Renal cortex interstitium (tissue), 15 donors: ENCODE data around the gene TMEM161B. TPM values are rescaled to one million over a fixed set of nuclear protein-coding genes. Genes with fewer than 3 reads are reported as not detected.
"Not testable (repeated sequence)": the region's sequence is repeated elsewhere in the genome, so short reads cannot be mapped to it uniquely, and the experiment has no call there.

Experiments
- DNase-seq, 11 donors: peaks; one replicate each; pipeline ENCODE4 v3.0.0-alpha.2; 2013; ENCODE audit warnings: low read depth in 9 of 11, low spot score in 4 of 11; ENCODE audit errors: extremely low read depth in 1 of 11
- long read RNA-seq, 16 experiments: transcript quantifications; one replicate each; lab custom pipeline, GENCODE V29; 2026
- polyA plus RNA-seq, 3 donors: library from polyadenylated mRNA; unstranded; fragments of 120-200 nt; gene quantifications; one replicate each; pipeline ENCODE4 v1.2.1, GENCODE V29; 2013; ENCODE audit not compliant: insufficient read length in 3 of 3

Gene TMEM161B
- 10 to 100 TPM; 23.1 to 28.5 (median 27.5) TPM for polyA plus RNA-seq
- long read RNA-seq, donor 1: 0 reads
- long read RNA-seq, donor 2, partial matches to known transcripts: 0 of 2 reads
- long read RNA-seq, donor 2, other reads (novel, unspliced or antisense): 0 of 2 reads
- long read RNA-seq, donor 3, partial matches to known transcripts: 6 of 8 reads
- long read RNA-seq, donor 3, other reads (novel, unspliced or antisense): 0 of 8 reads
- long read RNA-seq, donor 4, partial matches to known transcripts: 8 of 13 reads
- long read RNA-seq, donor 4, other reads (novel, unspliced or antisense): 0 of 13 reads
- long read RNA-seq, donor 5: 0 reads
- long read RNA-seq, donor 6, partial matches to known transcripts: 61 of 77 reads
- long read RNA-seq, donor 6, other reads (novel, unspliced or antisense): 11 of 77 reads
- long read RNA-seq, donor 7, partial matches to known transcripts: 51 of 74 reads
- long read RNA-seq, donor 7, other reads (novel, unspliced or antisense): 18 of 74 reads
- long read RNA-seq, donor 8: 0 reads
- long read RNA-seq, donor 9, partial matches to known transcripts: 0 of 5 reads
- long read RNA-seq, donor 9, other reads (novel, unspliced or antisense): 0 of 5 reads
- long read RNA-seq, donor 10, partial matches to known transcripts: 7 of 10 reads
- long read RNA-seq, donor 10, other reads (novel, unspliced or antisense): 0 of 10 reads
- long read RNA-seq, donor 11, partial matches to known transcripts: 0 of 3 reads
- long read RNA-seq, donor 11, other reads (novel, unspliced or antisense): 0 of 3 reads
- long read RNA-seq, donor 12, partial matches to known transcripts: 0 of 6 reads
- long read RNA-seq, donor 12, other reads (novel, unspliced or antisense): 6 of 6 reads
- long read RNA-seq, donor 13: 0 reads
- long read RNA-seq, donor 14, partial matches to known transcripts: 22 of 42 reads
- long read RNA-seq, donor 14, other reads (novel, unspliced or antisense): 19 of 42 reads
- long read RNA-seq, donor 15, partial matches to known transcripts: 7 of 8 reads
- long read RNA-seq, donor 15, other reads (novel, unspliced or antisense): 0 of 8 reads
- long read RNA-seq, donor 16, partial matches to known transcripts: 0 of 8 reads
- long read RNA-seq, donor 16, other reads (novel, unspliced or antisense): 0 of 8 reads

DNA sequence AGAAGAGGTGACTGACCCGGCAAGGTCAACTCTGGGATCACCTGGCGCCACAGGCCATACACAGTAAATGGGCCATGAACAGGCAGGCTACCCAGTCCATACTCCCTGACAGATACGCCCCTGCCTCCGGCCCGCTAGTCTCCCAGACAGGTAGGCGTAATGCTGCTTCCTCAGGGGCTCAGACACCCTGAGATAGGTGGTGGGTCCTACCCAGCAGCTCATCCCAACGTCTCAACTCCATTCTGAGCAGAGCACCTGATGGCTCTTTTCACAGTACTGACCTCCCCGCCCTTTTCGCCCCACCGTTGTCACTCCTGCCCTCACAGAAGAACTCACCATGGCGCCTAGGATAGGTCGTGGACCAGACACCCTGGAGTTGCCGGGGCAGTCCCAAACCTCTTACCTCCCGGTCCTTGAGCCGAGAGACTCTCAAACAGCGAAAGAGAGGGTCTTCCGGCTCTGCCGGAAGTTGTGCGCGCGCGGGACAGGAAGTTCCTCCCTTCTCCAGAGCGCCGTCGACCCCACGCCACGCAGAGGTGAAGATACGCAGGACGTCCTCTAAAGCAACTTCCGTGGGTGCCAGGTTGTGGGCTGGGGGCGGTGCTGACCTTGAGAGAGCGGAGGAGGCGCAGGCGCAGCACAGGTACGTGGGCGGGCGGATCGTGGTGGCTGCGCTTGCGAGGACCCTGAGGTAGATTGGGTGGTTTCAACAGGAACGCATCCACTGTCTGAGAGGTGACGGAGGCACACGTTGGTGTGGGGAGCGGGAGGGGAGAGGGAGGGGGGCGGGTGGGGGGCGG lies at the start of gene TMEM161B:
Gene TMEM161B, minus strand, starts transcription at position 461 of the 800 bp plus-strand sequence. Its CDS starts 122 bp downstream, at position 339.
- peak; percentile 66 to 90 (median 78) for DNase-seq

DNA sequence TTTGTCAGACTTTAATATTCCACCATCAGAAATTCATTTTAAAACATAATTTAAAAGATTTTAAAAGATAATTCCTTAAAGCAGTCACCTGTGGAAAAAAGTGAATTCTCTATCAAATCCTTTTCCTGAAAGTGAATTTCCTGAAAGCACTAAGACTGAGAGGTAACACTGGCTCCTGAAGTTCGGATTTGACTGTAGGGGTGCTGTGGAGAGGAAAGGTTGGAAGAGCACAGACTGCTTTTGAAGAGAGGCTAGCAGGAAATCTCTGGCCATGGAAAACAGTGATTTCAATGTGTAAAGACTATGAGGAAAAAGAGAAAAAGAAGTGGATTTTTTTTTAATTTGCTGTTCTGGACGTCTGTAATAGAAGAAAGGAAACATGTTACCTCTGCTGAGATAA lies 35.7 kb upstream of the TMEM161B start:
- no peak for DNase-seq

DNA sequence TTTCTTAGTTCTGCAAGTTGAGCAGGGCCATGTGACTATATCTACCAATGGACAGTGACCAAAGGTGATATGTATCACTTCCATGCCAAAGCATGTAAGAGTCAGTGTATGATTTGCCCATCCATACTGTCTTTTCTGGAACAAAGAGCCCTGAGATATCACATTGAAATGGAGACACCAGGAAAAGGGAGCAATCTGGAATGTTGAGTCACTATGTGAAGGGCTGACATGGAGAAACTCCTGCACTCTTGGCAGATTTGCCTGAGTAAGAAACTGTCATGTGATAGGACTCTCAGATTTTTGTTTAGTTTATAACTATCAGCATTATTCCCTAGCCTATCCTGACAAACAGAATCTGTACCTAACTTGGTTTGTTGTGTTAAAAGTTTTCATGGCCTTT lies 29.8 kb upstream of the TMEM161B start:
- DNase-seq: no peak

DNA sequence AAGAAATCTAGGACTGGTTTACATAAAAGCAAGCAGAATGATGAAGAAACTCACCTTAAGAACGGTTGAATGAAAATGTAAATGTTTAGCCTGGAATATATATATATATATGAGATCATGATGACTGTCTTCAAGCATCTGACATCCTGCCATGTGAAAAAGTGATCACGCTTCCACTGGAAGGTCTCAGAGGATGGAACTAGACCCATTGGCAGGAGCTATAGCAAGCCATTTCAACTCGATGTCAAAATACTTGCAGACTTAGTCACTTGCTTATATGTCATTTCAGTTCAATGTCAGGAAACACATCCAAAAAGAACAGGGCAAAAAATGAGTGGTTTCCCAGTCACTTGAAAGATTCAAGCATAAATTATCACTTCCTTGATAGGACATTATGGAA lies 22.2 kb upstream of the TMEM161B start:
- DNase-seq: no peak

DNA sequence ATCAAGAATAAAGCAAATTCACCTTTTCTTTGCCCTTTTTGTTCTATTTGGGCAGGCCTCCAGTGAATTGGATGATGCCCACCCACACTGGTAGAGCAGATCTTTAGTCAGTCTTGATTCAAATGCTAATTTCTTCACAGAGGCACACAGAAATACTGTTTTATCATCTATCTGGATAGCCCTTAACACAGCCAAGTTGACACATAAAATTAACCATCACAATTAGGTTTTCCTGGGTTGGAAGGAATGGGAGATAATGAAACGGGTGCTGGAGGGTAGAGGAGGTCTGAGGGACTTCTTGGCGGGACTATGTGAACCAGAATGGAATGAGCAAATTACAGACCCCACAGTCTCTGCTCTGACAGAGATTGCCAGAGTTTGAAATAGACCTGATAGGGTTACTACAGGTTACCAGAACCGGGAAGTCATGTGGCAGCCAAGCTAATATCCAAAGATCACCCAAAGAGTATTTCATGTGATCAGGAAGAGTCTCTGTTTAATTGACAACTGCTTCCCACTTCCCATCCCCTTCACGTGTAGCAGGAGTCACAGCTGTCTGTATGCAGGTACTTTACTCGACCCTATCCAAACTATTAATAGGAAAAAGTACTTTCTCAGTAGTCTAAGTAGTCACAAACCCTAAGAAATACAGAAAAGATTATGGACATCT lies 20.0 kb upstream of the TMEM161B start:
- DNase-seq: no peak

DNA sequence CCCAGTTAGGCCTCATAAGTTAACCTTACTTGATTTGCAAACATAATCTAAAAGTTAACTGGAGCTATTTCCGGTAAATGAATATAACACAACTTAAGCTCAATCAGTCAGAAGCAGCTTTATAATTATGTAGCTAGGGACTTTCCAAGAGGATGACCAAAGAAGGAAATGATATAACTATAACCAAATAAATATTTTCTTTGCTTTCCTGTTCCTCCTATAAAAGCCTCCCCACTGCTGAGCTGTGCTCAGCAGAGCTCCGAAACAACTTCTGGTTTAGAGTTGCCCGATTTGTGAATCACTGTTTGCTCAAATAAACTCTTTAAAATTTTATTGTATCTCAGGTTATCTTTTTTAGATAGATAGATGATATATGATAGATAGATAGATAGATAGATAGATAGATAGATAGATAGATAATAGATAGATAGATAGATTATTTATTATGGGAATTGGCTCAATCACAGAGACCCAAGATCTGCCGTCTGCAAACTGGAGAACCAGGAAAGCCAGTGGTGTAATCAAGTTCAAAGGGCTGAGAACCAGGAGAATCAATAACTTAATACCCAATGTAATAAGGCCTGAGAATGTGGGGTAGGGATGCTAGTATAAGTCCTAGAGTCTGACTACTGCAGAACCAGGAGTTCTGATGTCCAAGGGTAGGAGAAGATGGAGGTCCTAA lies 19.3 kb upstream of the TMEM161B start:
- DNase-seq: no peak

DNA sequence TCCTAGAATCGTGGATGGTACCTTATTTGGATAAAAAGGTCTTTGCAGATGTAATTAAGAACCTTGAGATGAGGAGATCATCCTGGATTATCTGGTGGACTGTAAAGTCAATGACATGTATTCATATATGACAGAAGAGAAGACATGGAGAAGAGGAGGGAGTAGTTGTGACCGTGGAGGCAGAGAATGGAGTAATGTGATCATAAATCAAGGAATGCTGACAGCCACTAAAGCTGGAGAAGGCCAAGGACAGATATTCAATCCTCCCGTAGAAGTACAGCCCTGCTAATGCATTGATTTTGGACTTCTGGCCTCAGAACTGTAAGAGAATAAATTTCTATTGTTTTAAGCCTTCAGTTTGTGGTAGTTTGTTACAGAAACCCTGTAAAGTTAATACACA lies 18.7 kb upstream of the TMEM161B start:
- DNase-seq: no peak

DNA sequence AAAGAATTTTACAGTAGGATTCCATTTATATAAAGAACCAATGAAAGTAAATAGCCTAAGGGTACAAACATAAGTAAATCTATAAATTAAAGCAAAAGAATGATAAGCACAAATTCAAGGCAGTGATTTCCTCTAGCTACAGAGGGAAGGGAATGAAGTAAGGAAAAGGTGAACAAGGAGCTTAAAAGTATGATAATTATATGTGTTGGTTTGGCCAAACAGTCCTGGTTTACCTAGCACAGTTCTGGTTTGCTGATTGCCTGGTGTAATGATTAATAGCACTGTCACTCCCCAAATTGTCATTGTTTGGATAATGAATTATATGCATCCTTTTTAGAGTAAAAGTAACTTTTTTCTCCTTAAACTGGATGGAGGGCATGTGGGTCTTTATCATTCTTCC lies 15.0 kb upstream of the TMEM161B start:
- no peak for DNase-seq

DNA sequence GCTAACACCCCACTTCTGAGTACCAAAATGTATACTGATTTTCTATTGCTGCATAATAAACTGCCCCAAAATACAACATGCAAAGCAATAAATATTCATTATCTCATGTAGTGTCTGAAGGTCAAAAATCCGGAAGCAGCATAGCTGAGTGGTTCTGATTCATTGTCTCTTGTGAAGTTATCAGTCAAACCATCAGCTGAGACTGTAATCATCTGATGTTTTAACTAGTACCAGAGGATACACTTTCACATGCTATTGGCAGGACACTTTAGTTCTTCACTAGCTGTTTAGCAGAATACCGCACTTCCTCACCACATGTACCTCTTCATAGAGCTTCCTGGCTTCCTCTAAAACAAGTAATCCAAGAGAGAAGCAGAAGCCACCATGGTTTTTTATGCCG lies 12.7 kb upstream of the TMEM161B start:
- no peak for DNase-seq

DNA sequence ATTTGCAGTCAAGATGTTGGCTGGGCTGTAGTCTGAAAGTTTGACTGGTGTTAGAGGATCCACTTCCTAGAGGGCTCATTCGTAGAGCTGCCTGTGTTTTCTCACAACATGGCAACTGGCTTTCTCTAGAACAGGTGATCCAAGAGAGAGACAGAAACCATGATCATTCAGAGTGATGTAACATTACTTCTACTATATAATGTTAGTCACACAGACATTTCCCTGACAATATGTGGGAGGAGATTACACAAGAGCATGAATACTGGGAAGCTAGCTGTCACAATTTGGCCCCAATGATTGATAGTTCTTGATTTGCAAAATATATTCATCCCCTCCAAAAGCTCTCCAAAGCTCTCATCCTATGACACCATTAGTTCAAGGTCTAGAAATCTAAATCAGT lies 10.9 kb upstream of the TMEM161B start:
- no peak for DNase-seq

DNA sequence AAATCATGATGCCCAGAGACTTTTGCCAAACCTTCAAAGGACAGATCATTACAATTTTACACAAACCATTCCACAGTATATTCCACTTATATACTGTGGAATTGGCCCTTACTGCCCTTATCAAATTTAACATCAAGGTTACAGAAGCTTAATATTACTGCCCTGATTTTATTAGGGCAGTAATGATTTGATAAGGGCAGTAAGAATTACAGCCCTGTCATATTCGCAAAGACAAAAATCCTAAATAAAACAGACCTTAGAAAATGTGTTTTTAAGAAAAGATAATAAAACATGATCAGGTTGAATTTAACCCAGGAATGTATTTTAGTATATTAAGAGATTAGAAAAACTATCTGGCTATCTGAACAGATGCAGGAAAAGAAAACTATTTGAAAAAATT lies 7.7 kb upstream of the TMEM161B start:
- no peak for DNase-seq

DNA sequence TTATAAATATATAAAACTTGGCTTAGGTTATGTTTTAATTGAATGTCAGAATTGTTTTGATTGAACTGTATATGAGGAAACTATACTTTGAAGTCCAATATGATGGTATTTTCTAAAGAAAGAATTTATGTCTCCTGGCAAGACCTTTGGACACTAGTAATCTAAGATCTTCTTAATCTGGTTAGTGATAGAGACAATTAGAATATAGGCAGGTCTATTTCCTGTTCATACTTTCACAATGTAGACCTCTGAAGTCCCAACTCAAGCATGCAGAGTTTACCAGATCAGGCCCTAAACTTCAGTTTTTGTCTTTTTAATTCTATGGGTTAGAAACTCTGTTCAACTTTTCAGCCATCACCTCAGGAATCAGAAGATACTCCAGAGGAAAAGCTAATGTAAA lies 6.9 kb upstream of the TMEM161B start:
- DNase-seq: no peak

DNA sequence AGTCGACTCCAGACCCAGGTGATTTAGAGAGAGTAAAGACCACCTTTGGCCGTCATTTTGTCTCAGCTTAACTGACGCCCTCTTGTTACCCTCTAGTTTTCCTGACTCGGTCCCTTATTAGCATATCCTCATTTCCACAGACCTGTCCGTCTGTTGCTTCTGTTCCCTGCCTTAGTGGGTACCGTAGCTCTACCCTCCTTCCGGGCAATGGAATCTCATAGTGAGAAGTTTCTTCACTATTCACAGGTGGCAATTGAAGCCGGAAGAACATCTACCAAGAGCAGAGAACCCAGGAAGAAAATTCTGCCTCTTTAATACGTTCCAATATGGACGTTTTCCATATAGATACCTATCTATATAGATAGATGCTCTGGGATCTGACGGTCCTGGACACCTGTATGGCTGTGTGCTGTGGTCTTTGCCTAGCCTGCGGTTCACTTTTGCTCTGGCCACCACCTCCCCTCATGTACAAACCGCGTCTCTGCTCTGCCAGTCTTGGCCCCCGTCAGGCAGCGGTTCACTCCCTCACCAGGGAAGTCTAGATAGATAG lies 652 bp upstream of the TMEM161B start:
- peak in 6 of 11 donors; percentile 9 to 20 (median 17) for DNase-seq

DNA sequence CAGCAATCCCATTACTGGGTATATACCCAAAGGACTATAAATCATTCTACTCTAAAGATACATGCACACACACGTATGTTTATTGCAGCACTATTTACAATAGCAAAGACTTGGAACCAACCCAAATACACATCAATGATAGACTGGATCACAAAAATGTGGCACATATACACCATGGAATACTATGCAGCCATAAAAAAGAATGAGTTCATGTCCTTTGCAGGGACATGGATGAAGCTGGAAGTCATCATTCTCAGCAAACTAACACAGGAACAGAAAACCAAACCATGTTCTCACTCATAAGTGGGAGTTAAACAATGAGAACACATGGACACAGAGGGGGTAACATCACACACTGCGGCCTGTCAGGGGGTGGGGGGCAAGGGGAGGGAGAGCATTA lies 4.1 kb downstream of the TMEM161B start:
- DNase-seq: not testable (repeated sequence)

DNA sequence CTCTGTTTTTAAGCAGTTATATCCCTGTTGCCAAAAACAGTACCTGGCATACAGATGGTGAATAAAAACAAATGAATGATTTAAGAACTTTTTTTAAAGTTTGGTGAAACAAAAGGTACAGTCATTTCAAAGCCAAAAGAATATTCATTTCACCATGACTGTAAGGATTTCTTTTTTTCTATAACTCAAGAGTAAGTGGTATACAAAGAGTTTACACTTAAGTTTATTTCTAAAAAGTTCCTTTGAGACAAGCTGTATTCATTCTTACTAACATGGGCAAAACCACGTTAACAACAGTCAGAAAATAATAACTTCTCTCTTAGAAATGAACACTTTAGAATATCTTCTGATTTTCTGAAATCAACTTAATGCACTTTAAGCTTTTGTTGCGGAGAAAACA lies 5.3 kb downstream of the TMEM161B start:
- DNase-seq: no peak

DNA sequence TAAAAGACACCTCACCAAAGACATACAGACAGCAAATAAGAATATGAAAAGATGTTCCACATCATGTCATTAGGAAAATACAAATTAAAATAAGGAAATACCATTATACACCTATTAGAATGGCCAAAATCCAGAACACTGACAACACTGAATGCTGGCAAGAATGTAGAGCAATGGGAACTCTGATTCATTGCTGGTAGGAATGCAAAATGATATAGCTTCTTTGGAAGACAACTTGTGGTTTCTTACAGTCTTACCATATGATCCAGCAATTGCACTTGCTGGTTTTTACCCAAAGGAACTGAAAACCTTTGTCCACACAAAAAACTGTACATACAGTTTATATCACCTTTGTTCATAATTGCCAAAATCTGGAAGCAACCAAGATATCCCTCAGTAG lies 6.5 kb downstream of the TMEM161B start:
- no peak for DNase-seq

DNA sequence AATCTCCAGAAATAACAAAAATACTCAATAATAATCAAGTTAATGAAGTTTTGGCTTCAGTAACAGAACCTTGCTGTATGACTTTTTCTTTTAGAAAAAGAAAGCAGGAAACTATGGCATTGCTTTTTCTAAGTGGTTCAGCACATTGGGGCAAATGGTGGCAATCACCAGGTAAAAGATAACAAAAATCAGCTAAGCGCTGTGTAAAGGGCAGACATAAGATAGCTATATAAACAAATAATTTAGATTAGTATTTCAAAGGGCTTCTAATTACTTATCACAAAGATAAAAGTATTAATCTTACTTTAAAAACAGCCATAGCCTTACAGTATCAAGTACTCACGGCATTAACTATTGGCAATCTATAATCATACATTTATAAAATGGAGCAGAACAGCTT lies 10.0 kb downstream of the TMEM161B start:
- no peak for DNase-seq

DNA sequence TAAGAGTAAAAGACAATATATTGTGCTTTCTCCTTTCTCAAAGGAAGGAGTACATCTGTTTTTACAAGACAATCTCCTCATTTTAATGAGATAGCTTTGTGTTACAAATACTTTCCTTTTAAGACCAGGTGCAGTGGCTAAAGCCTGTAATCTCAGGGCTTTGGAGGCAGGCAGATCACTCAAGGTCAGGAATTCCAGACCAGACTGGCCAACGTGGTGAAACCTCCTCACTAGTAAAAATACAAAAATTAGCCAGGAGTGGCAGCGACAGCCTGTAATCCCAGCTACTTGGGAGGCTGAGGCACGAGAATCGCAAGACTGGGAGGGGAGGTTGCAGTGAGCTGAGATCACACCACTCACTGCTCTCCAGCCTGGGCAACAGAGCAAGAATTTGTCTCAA lies 11.8 kb downstream of the TMEM161B start:
- no peak for DNase-seq
